Natural killer cell treated with Interleukin-12 subunit alpha and Interleukin-12 subunit beta and Interleukin-15 and Interleukin-18, amount 100 ng/mL, for 72 hours (primary cell): ENCODE results near the gene ESPN. TPM values are rescaled to one million over a fixed set of nuclear protein-coding genes. Genes with fewer than 3 reads are reported as not detected.

Experiments used
- ATAC-seq, 2 donors: fragments of 150-1000 bp; cut with Tn5 transposase in 1 of 2; sonication (Bioruptor Pico), chemical (Tn5 transposase) in 1 of 2; 2 replicates each; pipeline ENCODE4 v1.10.0; 2021
- DNase-seq: peaks from one replicate; pipeline ENCODE4 v3.0.0; 2022; ENCODE audit warnings: low spot score
- H3K27ac Mint-ChIP-seq, 2 donors: 1 replicate in 1 of 2; 2 replicates in 1 of 2; pipeline ENCODE4 v1.8.0; 2022; ENCODE audit warnings: mixed read lengths in 2 of 2, mild to moderate bottlenecking in 1 of 2, moderate library complexity in 1 of 2
- H3K27me3 Mint-ChIP-seq, 2 donors: 1 replicate in 1 of 2; 2 replicates in 1 of 2; pipeline ENCODE4 v1.8.0; 2022; ENCODE audit warnings: mixed read lengths in 2 of 2
- H3K36me3 Mint-ChIP-seq: one replicate; pipeline ENCODE4 v1.8.0; 2022; ENCODE audit warnings: mixed read lengths
- H3K4me1 Mint-ChIP-seq, 2 donors: 1 replicate in 1 of 2; 2 replicates in 1 of 2; pipeline ENCODE4 v1.8.0; 2022; ENCODE audit warnings: low read depth in 2 of 2, mixed read lengths in 2 of 2, mild to moderate bottlenecking in 1 of 2
- H3K4me3 Mint-ChIP-seq: one replicate; pipeline ENCODE4 v1.8.0; 2022; ENCODE audit warnings: mixed read lengths
- H3K9me3 Mint-ChIP-seq: 2 replicates; pipeline ENCODE4 v1.8.0; 2022; ENCODE audit warnings: mixed read lengths
- total RNA-seq, 2 donors: library from RNA; stranded (reverse); gene quantifications; one replicate each; pipeline ENCODE4 v1.2.3, GENCODE V29; 2022

The ESPN gene
- total RNA-seq, 2 donors from 2014 or later: 0.14 to 0.84 TPM

GRCh38 chr1:6473974-6474814 lies 49.6 kb downstream of the ESPN start:
- DNase-seq: no peak
- Mint-ChIP-seq H3K9me3 (no peaks in the 10 kb centered on the region), H3K4me3 (no peak overlapping the region), H3K36me3 (no peaks in the 10 kb centered on the region), H3K27me3 (peaks cover 0 to 2% of the 10 kb centered on the region in 2 donors), H3K27ac (no peak overlapping the region), H3K4me1 (peaks cover 0 to 6% of the 10 kb centered on the region in 2 donors)
- ATAC-seq: no peak

- no peak overlapping the region for H3K27ac Mint-ChIP-seq
- H3K4me3 Mint-ChIP-seq: no peak overlapping the region
These were observed 50.3 kb downstream of the ESPN start for GRCh38 chr1:6474815-6475282.

DNA sequence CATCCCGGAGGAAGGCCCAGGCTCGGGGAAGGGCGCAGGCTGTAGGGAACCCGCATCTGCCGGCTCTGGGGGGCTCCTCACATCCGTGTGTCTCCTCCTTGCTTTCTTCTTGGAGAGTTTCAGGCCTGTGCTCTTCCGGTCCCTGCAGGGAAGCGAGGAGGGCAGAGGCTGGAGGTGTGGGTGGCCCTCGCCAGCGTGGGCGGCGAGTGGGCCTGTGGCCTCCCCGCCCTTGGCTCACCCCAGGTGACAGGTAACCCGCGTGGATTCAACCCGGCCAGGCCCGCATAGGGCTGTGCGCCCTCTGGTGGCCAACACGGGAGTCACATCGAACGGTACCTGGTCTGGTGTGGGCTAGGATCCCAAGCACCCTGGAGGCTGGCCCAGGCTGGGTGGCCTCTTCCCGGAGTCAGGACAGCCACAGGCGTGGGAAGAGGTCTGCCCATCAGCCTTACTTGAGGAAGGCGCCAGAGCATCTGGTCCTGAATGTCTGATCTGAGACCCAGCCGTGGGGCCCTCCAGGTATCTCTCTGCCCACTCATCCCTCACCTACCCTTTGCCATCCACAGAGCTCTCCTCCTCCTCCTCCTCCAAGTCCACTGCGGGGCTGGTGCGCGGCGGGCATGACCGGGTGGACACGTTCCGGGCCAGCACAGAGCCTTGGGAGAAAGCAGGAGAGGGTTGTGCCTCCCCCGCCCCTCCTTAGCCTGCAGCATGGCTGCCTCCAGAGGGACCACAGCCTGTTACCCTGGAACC lies 51.0 kb downstream of the ESPN start:
- peaks cover 0 to 2% of the 10 kb centered on the region in 2 donors for H3K27me3 Mint-ChIP-seq

More at GRCh38 chr1:6474815-6475282, 50.3 kb downstream of the ESPN start:
- Mint-ChIP-seq H3K36me3 (no peaks in the 10 kb centered on the region), H3K27me3 (peaks cover 0 to 2% of the 10 kb centered on the region in 2 donors), H3K4me1 (peaks cover 0 to 6% of the 10 kb centered on the region in 2 donors), H3K9me3 (no peaks in the 10 kb centered on the region)
- DNase-seq: no peak
- no peak for ATAC-seq

GRCh38 chr1:6476483-6476882 lies 51.9 kb downstream of the ESPN start:
- DNase-seq (no peak), ATAC-seq (no peak)
- Mint-ChIP-seq H3K4me1 (peaks cover 0 to 6% of the 10 kb centered on the region in 2 donors), H3K27me3 (peaks cover 0 to 2% of the 10 kb centered on the region in 2 donors), H3K36me3 (no peaks in the 10 kb centered on the region), H3K27ac (no peak overlapping the region), H3K4me3 (no peak overlapping the region), H3K9me3 (no peaks in the 10 kb centered on the region)

More for the DNA sequence above, 51.0 kb downstream of the ESPN start:
- DNase-seq: peak; percentile 82
- Mint-ChIP-seq H3K4me1 (peaks cover 0 to 6% of the 10 kb centered on the region in 2 donors), H3K9me3 (no peaks in the 10 kb centered on the region), H3K4me3 (no peak overlapping the region), H3K36me3 (no peaks in the 10 kb centered on the region), H3K27ac (no peak overlapping the region)
- peak; percentile 76 to 87 for ATAC-seq

DNA sequence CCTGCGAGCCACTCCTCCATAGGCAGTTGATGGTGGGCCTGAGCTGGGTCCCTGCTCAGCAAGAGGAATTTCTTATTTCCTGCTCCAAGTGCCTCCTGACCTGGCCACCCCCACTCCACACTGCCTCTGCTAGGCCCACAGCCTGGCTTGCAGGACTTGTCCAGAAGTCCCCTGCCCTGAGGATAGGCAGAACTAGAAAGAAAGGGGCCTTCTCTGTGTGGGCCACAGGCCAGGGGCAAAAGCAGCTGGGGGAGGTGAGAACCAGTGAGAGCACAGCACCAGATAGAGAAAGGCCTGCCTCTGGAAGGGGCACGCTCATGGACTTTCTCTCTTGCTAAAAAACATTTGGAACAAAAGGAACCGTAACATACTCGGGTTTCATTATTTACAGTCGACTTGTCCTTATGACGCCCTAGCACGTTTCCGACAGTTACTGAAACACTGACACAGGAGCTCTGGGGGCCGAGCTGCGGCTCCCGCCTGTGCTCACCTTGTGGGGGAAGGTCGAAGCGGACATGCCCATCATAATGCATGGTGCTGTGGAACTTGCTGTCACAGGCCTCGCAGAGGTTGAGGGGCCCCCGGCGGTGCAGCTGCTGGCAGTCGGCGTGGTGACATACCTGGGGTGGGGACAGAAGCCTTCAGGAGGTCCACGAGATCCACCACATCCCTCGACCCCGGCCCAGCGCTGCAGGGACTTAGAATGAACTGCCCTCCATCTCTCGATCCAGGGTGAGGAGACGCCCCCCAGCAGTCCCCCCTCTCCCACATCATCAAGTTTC lies 52.7 kb downstream of the ESPN start:
- Mint-ChIP-seq H3K9me3 (no peaks in the 10 kb centered on the region), H3K27me3 (peaks cover 5 to 6% of the 10 kb centered on the region in 2 donors)

DNA sequence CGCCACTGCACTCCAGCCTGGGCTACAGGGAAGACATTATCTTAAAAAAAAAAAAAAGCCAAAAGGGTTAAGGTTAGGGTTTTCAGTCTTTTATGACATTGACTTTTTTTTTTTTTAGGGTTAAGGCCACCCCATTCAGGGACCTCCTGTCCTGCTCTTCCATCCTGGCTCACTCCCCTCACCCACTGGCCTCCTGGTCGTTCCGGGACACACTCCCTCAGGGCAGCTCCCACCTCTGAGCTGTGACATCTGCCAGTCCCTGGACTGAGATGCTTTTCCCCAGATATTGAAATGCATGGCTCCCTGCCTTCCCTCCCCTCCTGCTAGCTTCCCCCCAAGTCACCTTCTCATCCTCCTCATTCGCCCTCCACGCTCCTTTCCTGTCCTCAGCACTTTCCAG lies 57.2 kb downstream of the ESPN start:
- Mint-ChIP-seq H3K4me3 (no peak overlapping the region), H3K27ac (no peak overlapping the region), H3K36me3 (no peaks in the 10 kb centered on the region), H3K9me3 (no peaks in the 10 kb centered on the region), H3K4me1 (peaks cover 0 to 7% of the 10 kb centered on the region in 2 donors), H3K27me3 (peaks cover 19 to 25% of the 10 kb centered on the region in 2 donors)
- DNase-seq (no peak), ATAC-seq (no peak)

More for the DNA sequence above, 52.7 kb downstream of the ESPN start:
- no peak for DNase-seq
- H3K4me1 Mint-ChIP-seq: peaks cover 0 to 6% of the 10 kb centered on the region in 2 donors
- ATAC-seq: no peak
- no peaks in the 10 kb centered on the region for H3K36me3 Mint-ChIP-seq
- no peak overlapping the region for H3K27ac Mint-ChIP-seq
- H3K4me3 Mint-ChIP-seq: no peak overlapping the region

- Mint-ChIP-seq H3K4me1 (peaks cover 0 to 7% of the 10 kb centered on the region in 2 donors), H3K36me3 (no peaks in the 10 kb centered on the region), H3K27ac (no peak overlapping the region), H3K9me3 (no peaks in the 10 kb centered on the region), H3K4me3 (no peak overlapping the region), H3K27me3 (peaks cover 19 to 33% of the 10 kb centered on the region in 2 donors)
- ATAC-seq: no peak
- DNase-seq: no peak
These were observed 58.6 kb downstream of the ESPN start for GRCh38 chr1:6483017-6483760.

DNA sequence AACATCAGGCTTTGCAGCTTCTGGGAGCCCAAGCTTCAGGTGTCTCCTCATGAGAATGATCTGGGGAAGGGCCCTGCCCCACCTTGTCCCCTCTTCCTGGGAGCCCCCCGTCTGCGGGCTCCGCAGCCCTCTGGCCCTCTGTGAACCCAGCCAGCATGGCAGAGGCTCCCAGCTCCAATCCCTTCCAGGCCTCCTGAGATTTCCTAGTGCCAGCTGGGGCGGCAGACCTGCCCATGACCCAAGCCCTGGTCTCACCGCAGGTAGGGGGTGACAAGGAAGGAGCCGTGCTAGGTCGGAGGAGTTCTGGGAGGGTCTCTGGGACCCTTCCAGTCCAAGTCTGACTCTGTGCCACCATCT lies 59.2 kb downstream of the ESPN start:
- no peak overlapping the region for H3K27ac Mint-ChIP-seq
- peaks cover 0 to 7% of the 10 kb centered on the region in 2 donors for H3K4me1 Mint-ChIP-seq
- no peaks in the 10 kb centered on the region for H3K9me3 Mint-ChIP-seq
- ATAC-seq: no peak
- H3K27me3 Mint-ChIP-seq: peaks cover 19 to 33% of the 10 kb centered on the region in 2 donors
- DNase-seq: no peak
- H3K36me3 Mint-ChIP-seq: no peaks in the 10 kb centered on the region
- no peak overlapping the region for H3K4me3 Mint-ChIP-seq

DNA sequence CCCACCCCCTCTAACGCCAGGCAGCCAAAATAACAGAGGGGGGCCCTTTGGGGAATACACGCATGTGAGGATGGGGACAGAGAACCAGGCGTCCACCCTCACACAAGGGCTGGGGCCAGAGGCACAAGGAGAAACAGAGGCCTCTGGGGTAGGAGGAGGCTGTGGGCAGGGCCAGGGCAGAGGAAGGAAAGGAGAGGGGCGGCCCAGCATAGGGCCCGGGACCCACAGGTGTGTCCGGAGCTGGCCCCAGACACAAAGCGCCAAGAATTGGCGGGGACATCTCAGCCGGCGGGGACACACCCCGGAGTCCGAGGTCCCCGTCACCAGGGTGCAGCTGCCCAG lies 60.2 kb downstream of the ESPN start:
- Mint-ChIP-seq H3K9me3 (no peaks in the 10 kb centered on the region), H3K4me3 (no peak overlapping the region), H3K27me3 (peaks cover 19 to 31% of the 10 kb centered on the region in 2 donors), H3K36me3 (no peaks in the 10 kb centered on the region), H3K27ac (no peak overlapping the region), H3K4me1 (peaks cover 0 to 7% of the 10 kb centered on the region in 2 donors)
- ATAC-seq: no peak
- no peak for DNase-seq

GRCh38 chr1:6485168-6486101 lies 60.9 kb downstream of the ESPN start:
- Mint-ChIP-seq H3K36me3 (no peaks in the 10 kb centered on the region), H3K27me3 (peaks cover 19 to 31% of the 10 kb centered on the region in 2 donors), H3K4me1 (peaks cover 0 to 7% of the 10 kb centered on the region in 2 donors), H3K9me3 (no peaks in the 10 kb centered on the region), H3K27ac (no peak overlapping the region), H3K4me3 (no peak overlapping the region)
- DNase-seq (no peak), ATAC-seq (peak in 1 of 2 donors; percentile 11)

DNA sequence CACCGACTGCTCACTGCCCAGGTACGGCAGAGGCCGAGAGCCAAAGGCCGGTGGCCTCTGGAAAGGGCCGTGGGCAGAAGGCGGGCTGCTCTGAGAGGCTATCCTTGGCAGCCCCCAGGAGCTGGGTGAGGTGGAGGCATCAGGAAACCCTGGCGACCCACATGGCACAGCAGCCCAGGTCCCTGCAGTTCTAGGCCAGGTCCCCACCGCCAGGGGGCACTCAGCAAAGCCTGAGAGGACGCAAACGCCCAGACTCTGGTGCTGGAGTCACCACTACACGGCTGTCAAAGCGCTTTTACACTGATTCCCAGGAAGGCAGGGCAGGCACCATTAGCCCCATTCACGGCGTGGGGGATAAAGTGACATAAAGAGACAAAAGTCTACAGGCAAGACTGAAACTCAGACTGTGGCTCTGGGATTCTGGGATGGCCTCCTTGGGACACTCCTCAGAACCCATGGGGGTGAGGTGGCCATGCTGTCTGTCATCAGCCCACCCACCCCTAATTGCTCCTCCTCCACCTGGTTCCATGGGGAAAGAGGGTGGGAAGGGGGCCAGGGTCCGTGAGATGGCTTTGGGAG lies 61.9 kb downstream of the ESPN start:
- peak; percentile 80 for DNase-seq
- Mint-ChIP-seq H3K4me1 (peaks cover 4 to 9% of the 10 kb centered on the region in 2 donors), H3K9me3 (no peaks in the 10 kb centered on the region), H3K27ac (no peak overlapping the region), H3K27me3 (peaks cover 23 to 34% of the 10 kb centered on the region in 2 donors), H3K36me3 (no peaks in the 10 kb centered on the region), H3K4me3 (no peak overlapping the region)
- peak; percentile 65 to 74 for ATAC-seq
